GM12878 (cell line): ENCODE data around the gene ELMO3. TPM values are rescaled to one million over a fixed set of nuclear protein-coding genes. Genes with fewer than 3 reads are reported as not detected.

Source experiments
- ATAC-seq: fragments of 200-7000 bp; cut with Tn5 transposase; 3 replicates; pipeline ENCODE4 v1.9.1; 2020; ENCODE audit warnings: mild to moderate bottlenecking, moderate library complexity
- BruUV-seq: library from RNA; stranded (reverse); fragments of 400-500 nt; replicated peaks from 2 replicates; lab custom pipeline; 2021; lab: Mats Ljungman, UMichigan
- CTCF ChIA-PET: fragments of 300-600 bp; sonication (Branson Sonifier 250); formaldehyde crosslinking; extraction: SDS; loops from one replicate; lab custom pipeline; 2021; ENCODE audit warnings: inconsistent platforms; lab: Yijun Ruan, JAX
- POLR2A ChIA-PET: fragments of 350-600 bp; formaldehyde crosslinking; extraction: SDS; loops from one replicate; lab custom pipeline; 2021; ENCODE audit warnings: inconsistent platforms; lab: Charles Lee
- RAD21 ChIA-PET: fragments of 300-600 bp; sonication (Branson Sonifier 250); formaldehyde crosslinking; loops from one replicate; lab custom pipeline; 2023; ENCODE audit warnings: antibody characterized with exemption; ENCODE audit not compliant: unreplicated experiment; lab: Charles Lee
- SMC1A ChIA-PET: fragments of 300-600 bp; sonication (Branson Sonifier 250); formaldehyde crosslinking; loops from one replicate; lab custom pipeline; 2023; ENCODE audit not compliant: unreplicated experiment, uncharacterized antibody; lab: Charles Lee
- DNase-seq: peaks from one replicate; pipeline ENCODE4 v3.0.0-alpha.2; 2011; ENCODE audit warnings: low read depth, low spot score
- FAIRE-seq: peaks from 3 replicates; lab custom pipeline; 2011; peaks lifted over from hg19 to GRCh38; lab: Jason Lieb, UNC
- H2AFZ ChIP-seq: 2 replicates; pipeline ENCODE4 v1.6.0; 2011; ENCODE audit warnings: low read depth, low read length, control low read depth; ENCODE audit not compliant: control insufficient read depth
- H3K27ac ChIP-seq: 2 replicates; pipeline ENCODE4 v1.5.1; 2011; ENCODE audit warnings: control low read depth; ENCODE audit not compliant: control insufficient read depth, insufficient read depth
- H3K27me3 ChIP-seq, 2 experiments: replicated peaks in 1 of 2; 2 replicates each; pipeline versions ENCODE4 v1.6.0 to v1.6.1; 2011; ENCODE audit warnings: low read length in 1 of 2; ENCODE audit not compliant: control insufficient read depth in 2 of 2, insufficient read depth in 2 of 2
- H3K36me3 ChIP-seq, 2 experiments: 2 replicates each; pipeline ENCODE4 v1.5.1; 2011; ENCODE audit warnings: low read length in 1 of 2; ENCODE audit not compliant: control insufficient read depth in 2 of 2, insufficient read depth in 2 of 2
- H3K4me1 ChIP-seq: 2 replicates; pipeline ENCODE4 v1.6.1; 2011; ENCODE audit warnings: mild to moderate bottlenecking, low read length, moderate library complexity, mixed read lengths; ENCODE audit not compliant: control insufficient read depth, insufficient read depth
- H3K4me2 ChIP-seq: 2 replicates; pipeline ENCODE4 v1.6.0; 2011; ENCODE audit warnings: control low read depth; ENCODE audit not compliant: control insufficient read depth, insufficient read depth
- H3K4me3 ChIP-seq: fragments of 200-600 bp; sonication (generic); 2 replicates; pipeline ENCODE4 v1.5.1; 2016
- H3K79me2 ChIP-seq: 2 replicates; pipeline ENCODE4 v1.6.0; 2011; ENCODE audit warnings: low read length; ENCODE audit not compliant: control insufficient read depth, insufficient read depth
- H3K9ac ChIP-seq: 2 replicates; pipeline ENCODE4 v1.8.0; 2011; ENCODE audit warnings: low read length, control low read depth, mixed read lengths; ENCODE audit not compliant: control insufficient read depth, insufficient read depth
- H3K9me3 ChIP-seq: replicated peaks from 3 replicates; pipeline ENCODE4 v1.5.1; 2011; ENCODE audit warnings: mild to moderate bottlenecking, low read length; ENCODE audit not compliant: control insufficient read depth, insufficient read depth
- H4K20me1 ChIP-seq: 2 replicates; pipeline ENCODE4 v1.6.0; 2011; ENCODE audit not compliant: control insufficient read depth, insufficient read depth
- ATF7 ChIP-seq: fragments of 450-650 bp; IDR thresholded peaks from 2 replicates; pipeline ENCODE4 v1.6.1; 2016; ENCODE audit warnings: low read depth, mild to moderate bottlenecking
- CBFB ChIP-seq: IDR thresholded peaks from 2 replicates; pipeline ENCODE4 v1.6.1; 2016; ENCODE audit warnings: antibody characterized with exemption, low read depth
- CHD4 ChIP-seq: fragments of 200-600 bp; sonication (generic); IDR thresholded peaks from 2 replicates; pipeline ENCODE4 v1.6.1; 2016; ENCODE audit warnings: mild to moderate bottlenecking
- HDAC2 ChIP-seq: fragments of 200-600 bp; sonication (generic); IDR thresholded peaks from 2 replicates; pipeline ENCODE4 v1.6.1; 2017
- HDGF ChIP-seq: fragments of 450-650 bp; IDR thresholded peaks from 2 replicates; pipeline ENCODE4 v1.6.1; 2016; ENCODE audit warnings: antibody characterized with exemption
- IKZF2 ChIP-seq, 2 experiments: fragments of 450-650 bp; IDR thresholded peaks; 2 replicates each; pipeline ENCODE4 v1.6.1; 2017; ENCODE audit warnings: mild to moderate bottlenecking in 2 of 2, moderate library complexity in 2 of 2
- MTA2 ChIP-seq: fragments of 450-650 bp; IDR thresholded peaks from 2 replicates; pipeline ENCODE4 v1.6.1; 2016; ENCODE audit warnings: low read depth, mild to moderate bottlenecking, moderate library complexity
- MYC ChIP-seq: IDR thresholded peaks from 2 replicates; pipeline ENCODE4 v1.6.1; 2011; ENCODE audit warnings: mild to moderate bottlenecking, low read length, moderate library complexity, inconsistent platforms; ENCODE audit not compliant: insufficient read depth, insufficient replicate concordance, insufficient read length, severe bottlenecking
- RFX5 ChIP-seq: IDR thresholded peaks from 2 replicates; pipeline ENCODE4 v1.6.1; 2011; ENCODE audit warnings: low read depth, low read length, improper control_type of control experiment
- SMARCA5 ChIP-seq: fragments of 450-650 bp; IDR thresholded peaks from 2 replicates; pipeline ENCODE4 v1.6.1; 2017; ENCODE audit warnings: mild to moderate bottlenecking
- SREBF1 ChIP-seq: IDR thresholded peaks from 2 replicates; pipeline ENCODE4 v1.6.1; 2012; ENCODE audit warnings: mild to moderate bottlenecking, low read length
- TARDBP ChIP-seq: IDR thresholded peaks from 2 replicates; pipeline ENCODE4 v1.6.1; 2016; ENCODE audit warnings: borderline replicate concordance
- TCF3 ChIP-seq: IDR thresholded peaks from 2 replicates; pipeline ENCODE4 v1.6.1; 2012; ENCODE audit warnings: low read depth, mild to moderate bottlenecking, low read length, borderline replicate concordance; ENCODE audit not compliant: insufficient read depth
- YBX1 ChIP-seq: fragments of 450-650 bp; IDR thresholded peaks from 2 replicates; pipeline ENCODE4 v1.6.1; 2016; ENCODE audit warnings: antibody characterized with exemption
- WGBS: methylation state at CpG from one replicate; pipeline ENCODE4 v1.1.6; 2016; ENCODE audit warnings: low lambda C conversion rate; ENCODE audit not compliant: insufficient replicate concordance, insufficient coverage; ENCODE audit errors: missing lambda C conversion rate; 5-methylcytosine and 5-hydroxymethylcytosine counted together
- in situ Hi-C: fragments of 300-500 bp; cut with MboI; formaldehyde crosslinking; loops from 9 replicates; pipeline ENCODE4 v1.14.3; 2018; ENCODE audit warnings: mixed read lengths
- intact Hi-C: fragments of 100-400 bp; cut with micrococcal nuclease; formaldehyde crosslinking; loops from one replicate; pipeline ENCODE4 v1.14.2; 2022; ENCODE audit not compliant: unreplicated experiment
- polyA plus RNA-seq, 11 experiments: library from polyadenylated mRNA; depleted of rRNA in 4 of 11; unstranded in 6 of 11; stranded (reverse) in 5 of 11; fragments of >200 nt; fragmentation: Nextera tagmentation in 4 of 11; fragmentation: Illumina TruSeq in 1 of 11; extraction: Ambion mirVana in 4 of 11; extraction: Trizol in 1 of 11; gene quantifications; 1 replicate in 1 of 11; 2 replicates in 10 of 11; pipeline versions ENCODE4 v1.2.1 to v1.2.3, GENCODE V29; 2011 to 2016; ENCODE audit warnings: inconsistent platforms in 2 of 11, missing spikeins in 2 of 11, low read depth in 1 of 11
- total RNA-seq, 4 experiments: library from RNA; depleted of rRNA in 3 of 4; stranded (reverse); fragments of >200 nt in 3 of 4; fragmentation: Illumina TruSeq in 1 of 4; extraction: Trizol in 1 of 4; gene quantifications; 2 replicates each; pipeline versions ENCODE4 v1.2.1 to v1.2.3, GENCODE V29; 2013 to 2021
- TF ChIP-seq, protein P1 (sequence below): fragments of 450-650 bp; IDR thresholded peaks from 2 replicates; pipeline ENCODE4 v1.6.1; 2017; ENCODE audit warnings: mild to moderate bottlenecking, moderate library complexity
- TF ChIP-seq, protein P2 (sequence below): fragments of 450-650 bp; IDR thresholded peaks from 2 replicates; pipeline ENCODE4 v1.6.1; 2017; ENCODE audit warnings: antibody characterized with exemption, mild to moderate bottlenecking, moderate library complexity

Gene ELMO3
- total and polyA plus RNA-seq, 10 of the 15 experiments (the other 5 are each of a cell fraction or from before 2014, with no cell fraction given): 0.05 to 4.7 (median 0.96) TPM; not detected in 1

DNA sequence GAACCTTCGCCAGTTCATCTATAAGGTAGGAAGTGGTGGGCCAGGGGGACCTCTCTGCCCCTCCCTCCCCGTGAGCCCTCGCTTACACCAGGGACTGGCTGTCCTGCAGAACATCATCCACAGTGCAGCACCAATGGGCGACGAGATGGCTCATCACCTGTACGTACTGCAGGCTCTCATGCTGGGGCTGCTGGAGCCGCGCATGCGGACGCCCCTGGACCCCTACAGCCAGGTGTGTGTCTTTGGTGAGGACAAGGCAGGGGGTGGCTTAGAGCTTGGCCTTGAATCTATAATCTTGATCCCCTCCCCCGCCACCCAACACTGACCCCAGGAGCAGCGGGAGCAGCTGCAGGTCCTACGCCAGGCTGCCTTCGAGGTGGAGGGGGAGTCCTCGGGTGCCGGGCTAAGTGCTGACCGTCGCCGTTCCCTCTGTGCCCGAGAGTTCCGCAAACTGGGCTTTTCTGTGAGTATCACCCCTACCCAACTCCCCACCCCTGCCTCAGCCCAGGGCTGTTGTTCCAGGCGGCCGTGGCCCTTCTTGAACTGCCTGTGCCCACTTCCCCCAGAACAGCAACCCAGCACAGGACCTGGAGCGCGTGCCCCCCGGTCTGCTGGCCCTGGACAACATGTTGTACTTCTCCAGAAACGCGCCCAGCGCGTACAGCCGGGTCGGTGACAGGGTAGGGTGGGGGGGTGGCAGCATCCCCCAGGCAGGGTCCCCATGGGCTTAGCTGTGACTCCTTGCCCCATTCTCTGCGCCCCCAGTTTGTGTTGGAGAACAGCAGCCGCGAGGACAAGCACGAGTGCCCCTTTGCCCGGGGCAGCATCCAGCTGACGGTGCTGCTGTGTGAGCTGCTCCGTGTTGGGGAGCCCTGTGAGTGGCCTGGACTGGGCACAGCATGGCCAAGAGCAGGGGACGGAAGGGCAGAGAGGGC is 2.7 kb downstream of the ELMO3 start (continued):
- TF ChIP-seq TARDBP (no peak), ATF7 (no peak), CHD4 (no peak), MTA2 (no peak), RFX5 (no peak), TCF3 (no peak), YBX1 (no peak), HDGF (no peak)
- TF ChIP-seq, all 136 proteins: peak for 0

DNA sequence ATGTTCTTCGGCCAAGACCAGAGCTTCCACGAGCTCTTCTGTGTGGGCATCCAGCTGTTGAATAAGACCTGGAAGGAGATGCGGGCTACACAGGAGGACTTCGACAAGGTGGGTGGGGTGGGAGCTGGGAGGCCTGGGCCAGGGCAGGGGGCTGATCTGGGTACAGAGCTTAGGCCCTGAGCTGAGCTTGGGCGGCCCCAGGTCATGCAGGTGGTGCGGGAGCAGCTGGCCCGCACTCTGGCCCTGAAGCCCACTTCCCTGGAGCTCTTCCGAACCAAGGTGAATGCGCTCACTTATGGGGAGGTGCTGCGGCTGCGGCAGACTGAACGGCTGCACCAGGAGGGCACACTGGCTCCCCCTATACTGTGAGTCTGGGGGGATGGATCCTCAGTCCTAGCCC is 3.5 kb downstream of the ELMO3 start:
- Histone ChIP-seq H3K27me3 (no peaks in the 10 kb centered on the region), H4K20me1 (no peaks in the 10 kb centered on the region), H3K9me3 (no peaks in the 10 kb centered on the region), H3K4me1 (no peaks in the 10 kb centered on the region), H3K27ac (no peak overlapping the region), H3K79me2 (no peaks in the 10 kb centered on the region), H3K36me3 (peaks cover 8 to 37% of the 10 kb centered on the region in 2 experiments; a peak in 3 of 4 replicates), H3K9ac (no peak overlapping the region), H3K4me3 (no peak overlapping the region), H3K4me2 (no peak overlapping the region), H2AFZ (no peak overlapping the region)
- DNase-seq: no peak
- 98% methylated on average over 12 of the region's 12 CpGs for WGBS
- ChIA-PET RAD21 (interaction anchor here (1.0 kb wide), 1 partner anchor 9 kb away, joined by 3 read pairs; no protein-coding TSS in a partner anchor), CTCF (interaction anchor here (0.6 kb wide), 1 partner anchor 74 kb away, joined by 3 read pairs; no protein-coding TSS in a partner anchor), SMC1A (no interaction called here), POLR2A (interaction anchor here (1.2 kb wide), 1 partner anchor 9 kb away, joined by 5 read pairs; no protein-coding TSS in a partner anchor)
- BruUV-seq: no TSS peak
- in situ Hi-C loops: no loop called here
- intact Hi-C loops: no loop called here
- no peak for ATAC-seq
- FAIRE-seq: no peak
- TF ChIP-seq, protein P1, sequence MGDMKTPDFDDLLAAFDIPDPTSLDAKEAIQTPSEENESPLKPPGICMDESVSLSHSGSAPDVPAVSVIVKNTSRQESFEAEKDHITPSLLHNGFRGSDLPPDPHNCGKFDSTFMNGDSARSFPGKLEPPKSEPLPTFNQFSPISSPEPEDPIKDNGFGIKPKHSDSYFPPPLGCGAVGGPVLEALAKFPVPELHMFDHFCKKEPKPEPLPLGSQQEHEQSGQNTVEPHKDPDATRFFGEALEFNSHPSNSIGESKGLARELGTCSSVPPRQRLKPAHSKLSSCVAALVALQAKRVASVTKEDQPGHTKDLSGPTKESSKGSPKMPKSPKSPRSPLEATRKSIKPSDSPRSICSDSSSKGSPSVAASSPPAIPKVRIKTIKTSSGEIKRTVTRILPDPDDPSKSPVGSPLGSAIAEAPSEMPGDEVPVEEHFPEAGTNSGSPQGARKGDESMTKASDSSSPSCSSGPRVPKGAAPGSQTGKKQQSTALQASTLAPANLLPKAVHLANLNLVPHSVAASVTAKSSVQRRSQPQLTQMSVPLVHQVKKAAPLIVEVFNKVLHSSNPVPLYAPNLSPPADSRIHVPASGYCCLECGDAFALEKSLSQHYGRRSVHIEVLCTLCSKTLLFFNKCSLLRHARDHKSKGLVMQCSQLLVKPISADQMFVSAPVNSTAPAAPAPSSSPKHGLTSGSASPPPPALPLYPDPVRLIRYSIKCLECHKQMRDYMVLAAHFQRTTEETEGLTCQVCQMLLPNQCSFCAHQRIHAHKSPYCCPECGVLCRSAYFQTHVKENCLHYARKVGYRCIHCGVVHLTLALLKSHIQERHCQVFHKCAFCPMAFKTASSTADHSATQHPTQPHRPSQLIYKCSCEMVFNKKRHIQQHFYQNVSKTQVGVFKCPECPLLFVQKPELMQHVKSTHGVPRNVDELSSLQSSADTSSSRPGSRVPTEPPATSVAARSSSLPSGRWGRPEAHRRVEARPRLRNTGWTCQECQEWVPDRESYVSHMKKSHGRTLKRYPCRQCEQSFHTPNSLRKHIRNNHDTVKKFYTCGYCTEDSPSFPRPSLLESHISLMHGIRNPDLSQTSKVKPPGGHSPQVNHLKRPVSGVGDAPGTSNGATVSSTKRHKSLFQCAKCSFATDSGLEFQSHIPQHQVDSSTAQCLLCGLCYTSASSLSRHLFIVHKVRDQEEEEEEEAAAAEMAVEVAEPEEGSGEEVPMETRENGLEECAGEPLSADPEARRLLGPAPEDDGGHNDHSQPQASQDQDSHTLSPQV: no peak
- TF ChIP-seq HDAC2 (no peak), CBFB (no peak), SMARCA5 (no peak), MYC (no peak), SREBF1 (no peak), IKZF2 (IDR thresholded peaks at IDR 0.05) (no peak)
- TF ChIP-seq, protein P2, sequence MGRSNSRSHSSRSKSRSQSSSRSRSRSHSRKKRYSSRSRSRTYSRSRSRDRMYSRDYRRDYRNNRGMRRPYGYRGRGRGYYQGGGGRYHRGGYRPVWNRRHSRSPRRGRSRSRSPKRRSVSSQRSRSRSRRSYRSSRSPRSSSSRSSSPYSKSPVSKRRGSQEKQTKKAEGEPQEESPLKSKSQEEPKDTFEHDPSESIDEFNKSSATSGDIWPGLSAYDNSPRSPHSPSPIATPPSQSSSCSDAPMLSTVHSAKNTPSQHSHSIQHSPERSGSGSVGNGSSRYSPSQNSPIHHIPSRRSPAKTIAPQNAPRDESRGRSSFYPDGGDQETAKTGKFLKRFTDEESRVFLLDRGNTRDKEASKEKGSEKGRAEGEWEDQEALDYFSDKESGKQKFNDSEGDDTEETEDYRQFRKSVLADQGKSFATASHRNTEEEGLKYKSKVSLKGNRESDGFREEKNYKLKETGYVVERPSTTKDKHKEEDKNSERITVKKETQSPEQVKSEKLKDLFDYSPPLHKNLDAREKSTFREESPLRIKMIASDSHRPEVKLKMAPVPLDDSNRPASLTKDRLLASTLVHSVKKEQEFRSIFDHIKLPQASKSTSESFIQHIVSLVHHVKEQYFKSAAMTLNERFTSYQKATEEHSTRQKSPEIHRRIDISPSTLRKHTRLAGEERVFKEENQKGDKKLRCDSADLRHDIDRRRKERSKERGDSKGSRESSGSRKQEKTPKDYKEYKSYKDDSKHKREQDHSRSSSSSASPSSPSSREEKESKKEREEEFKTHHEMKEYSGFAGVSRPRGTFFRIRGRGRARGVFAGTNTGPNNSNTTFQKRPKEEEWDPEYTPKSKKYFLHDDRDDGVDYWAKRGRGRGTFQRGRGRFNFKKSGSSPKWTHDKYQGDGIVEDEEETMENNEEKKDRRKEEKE: no peak
